GM21737 (cell line): ENCODE results near the gene PDCD1.
"Not testable (repeated sequence)": the region's sequence is repeated elsewhere in the genome, so short reads cannot be mapped to it uniquely, and the experiment has no call there.

Experiments used
- ATAC-seq: cut with Tn5 transposase; IDR thresholded peaks from one replicate; pipeline ENCODE4 v1.9.1; 2021; ENCODE audit warnings: mild to moderate bottlenecking, moderate library complexity; ENCODE audit not compliant: unreplicated experiment

The PDCD1 gene

DNA sequence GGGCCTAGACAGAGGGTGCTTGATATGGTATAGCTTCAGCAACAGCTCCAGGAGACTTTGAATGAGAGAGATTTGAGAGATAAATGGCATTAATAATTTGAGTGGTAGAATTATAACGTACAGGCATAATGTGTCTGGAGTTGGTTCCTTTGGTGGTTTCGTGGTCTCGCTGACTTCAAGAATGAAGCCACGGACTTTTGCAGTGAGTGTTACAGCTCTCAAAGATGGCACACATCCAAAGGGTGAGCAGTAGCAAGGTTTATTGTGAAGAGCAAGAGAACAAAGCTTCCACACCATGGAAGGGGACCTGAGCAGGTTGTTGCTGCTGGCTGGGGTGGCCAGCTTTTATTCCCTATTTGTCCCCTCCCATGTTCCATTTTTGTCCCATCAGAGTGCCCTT, 23.1 kb downstream of the PDCD1 start:
- ATAC-seq = no peak

DNA sequence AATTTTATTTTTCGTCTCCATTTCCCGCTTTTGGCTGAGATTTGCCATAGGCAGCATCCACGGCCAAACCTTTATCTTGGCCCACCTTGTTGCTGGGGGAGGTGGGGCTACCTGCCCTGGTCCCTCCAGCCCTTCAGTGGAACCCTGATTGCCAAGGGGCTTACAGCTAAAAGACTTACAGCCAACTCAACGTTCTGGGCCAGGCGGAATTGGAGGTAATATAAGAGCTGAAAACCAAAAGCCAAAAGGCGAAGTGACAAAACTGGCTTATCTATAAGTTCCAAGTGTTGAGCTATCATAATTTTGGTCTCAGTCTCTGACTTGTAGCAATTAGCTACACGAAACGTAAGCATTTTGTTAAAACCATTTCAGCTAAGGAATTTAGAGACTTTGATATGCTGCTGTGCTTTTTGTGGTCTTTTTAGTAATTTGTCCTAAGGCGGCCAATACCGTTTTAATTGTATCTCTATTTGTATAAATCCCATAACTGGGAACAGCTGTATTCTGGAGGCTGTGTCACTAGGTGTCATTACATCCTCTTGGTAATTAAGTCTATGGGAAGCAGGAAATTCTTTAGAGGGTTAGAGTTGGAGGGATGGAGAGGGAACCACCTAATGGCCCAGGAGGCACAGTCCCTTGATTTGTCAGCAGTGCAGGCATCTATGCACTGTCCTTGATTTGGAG, 24.0 kb downstream of the PDCD1 start:
- ATAC-seq = no peak

- ATAC-seq = not testable (repeated sequence)
Observed at GRCh38 chr2:241833756-241834526, 24.8 kb downstream of the PDCD1 start.

DNA sequence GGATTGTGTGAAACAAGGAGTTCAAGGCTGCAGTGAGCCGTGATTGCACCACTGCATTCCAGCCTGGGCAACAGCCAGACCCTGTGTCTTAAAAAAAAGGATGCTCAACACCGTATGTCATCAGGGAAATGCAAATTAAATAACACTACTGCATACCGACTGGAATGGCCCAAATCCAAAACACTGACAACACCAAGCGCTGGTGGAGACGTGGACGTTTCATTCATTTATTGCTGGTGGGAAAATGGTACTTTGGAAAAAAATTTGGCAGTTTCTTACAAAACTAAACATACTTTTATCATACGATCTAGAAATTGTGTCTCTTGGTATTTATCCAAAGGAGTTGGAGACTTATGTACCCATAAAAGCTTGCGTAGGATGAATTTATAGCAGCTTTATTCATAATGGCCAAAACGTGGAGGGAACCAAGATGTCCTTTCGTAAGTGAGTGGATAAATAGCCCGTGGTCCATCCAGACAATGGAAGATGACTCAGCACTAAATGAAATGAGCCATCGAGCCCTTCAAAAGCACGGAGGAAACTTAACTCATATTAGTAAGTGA, 25.5 kb downstream of the PDCD1 start:
- ATAC-seq = no peak

GRCh38 chr2:241827394-241827793, 31.3 kb downstream of the PDCD1 start:
- no peak for ATAC-seq

- not testable (repeated sequence) for ATAC-seq
Observed at GRCh38 chr2:241823531-241824437, 34.9 kb downstream of the PDCD1 start.

GRCh38 chr2:241822264-241822623, 36.5 kb downstream of the PDCD1 start:
- ATAC-seq = no peak

- no peak for ATAC-seq
Observed at GRCh38 chr2:241821460-241822263, 37.0 kb downstream of the PDCD1 start.

GRCh38 chr2:241820625-241821384, 37.9 kb downstream of the PDCD1 start:
- no peak for ATAC-seq

- ATAC-seq = not testable (repeated sequence)
Observed at GRCh38 chr2:241819947-241820624, 38.6 kb downstream of the PDCD1 start.

GRCh38 chr2:241818943-241819270, 39.8 kb downstream of the PDCD1 start:
- ATAC-seq = no peak

DNA sequence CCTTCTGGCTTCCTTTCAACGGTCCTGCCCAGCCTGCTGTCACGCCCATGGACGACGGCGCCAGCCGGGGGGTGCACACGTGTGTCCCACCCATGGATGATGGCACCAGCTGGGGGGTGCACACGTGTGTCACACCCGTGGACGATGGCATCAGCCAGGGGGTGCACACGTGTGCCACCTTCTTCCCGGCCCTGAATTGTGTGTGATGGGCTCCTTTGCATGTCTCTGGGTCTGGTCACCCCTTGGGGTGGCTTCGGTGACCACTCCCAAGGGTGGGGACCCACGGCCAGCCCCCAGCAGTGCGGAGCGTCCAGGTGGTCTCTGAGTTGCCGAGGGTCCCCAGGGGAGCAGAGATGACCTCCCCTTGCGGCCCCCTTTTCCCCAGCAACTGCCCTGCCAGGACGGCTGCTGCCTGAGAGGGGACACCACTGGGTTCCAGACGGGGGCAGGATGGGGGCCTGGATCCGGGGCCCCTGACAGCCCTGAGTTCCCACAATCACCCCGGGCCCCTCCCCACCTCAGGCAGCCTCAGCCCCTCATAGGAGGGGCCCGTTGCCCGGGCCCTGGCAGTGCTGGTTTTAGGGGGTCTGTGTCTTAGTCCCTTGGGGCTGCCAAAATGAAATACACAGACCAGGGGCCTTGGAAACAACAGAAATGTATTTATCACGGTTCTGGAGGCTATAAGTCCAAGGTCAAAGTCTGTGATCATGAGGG, 40.3 kb downstream of the PDCD1 start:
- ATAC-seq = no peak

DNA sequence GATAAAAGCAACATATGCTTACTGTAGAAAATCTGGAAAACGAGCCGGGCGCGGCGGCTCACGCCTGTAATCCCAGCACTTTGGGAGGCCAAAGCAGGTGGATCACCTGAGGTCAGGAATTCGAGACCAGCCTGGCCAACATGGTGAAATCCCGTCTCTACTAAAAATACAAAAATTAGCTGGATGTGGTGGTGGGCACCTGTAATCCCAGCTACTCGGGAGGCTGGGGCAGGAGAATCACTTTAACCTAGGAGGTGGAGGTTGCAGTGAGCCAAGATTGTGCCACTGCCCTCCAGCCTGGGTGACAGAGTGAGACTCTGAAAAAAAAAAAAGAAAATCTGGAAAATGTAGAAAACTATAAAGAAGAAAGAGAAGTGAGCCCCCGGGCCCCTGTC, 40.9 kb downstream of the PDCD1 start:
- ATAC-seq = not testable (repeated sequence)

GRCh38 chr2:241817126-241817820, 41.4 kb downstream of the PDCD1 start:
- no peak for ATAC-seq

- no peak for ATAC-seq
Observed at GRCh38 chr2:241816431-241817121, 42.1 kb downstream of the PDCD1 start.

GRCh38 chr2:241815477-241816430, 42.9 kb downstream of the PDCD1 start:
- ATAC-seq = no peak
